A172 (cell line): ENCODE data around the gene OSM. TPM values are rescaled to one million over a fixed set of nuclear protein-coding genes. Genes with fewer than 3 reads are reported as not detected.
"Not testable (repeated sequence)": the region's sequence is repeated elsewhere in the genome, so short reads cannot be mapped to it uniquely, and the experiment has no call there.

Source experiments
- DNase-seq: peaks from one replicate; pipeline ENCODE4 v3.0.0-alpha.2; 2015; ENCODE audit warnings: low spot score
- total RNA-seq: library from RNA; depleted of rRNA; stranded (reverse); fragments of >200 nt; shearing (Covaris generic); gene quantifications from 2 replicates; pipeline ENCODE4 v1.2.3, GENCODE V29; 2014

The OSM gene
- total RNA-seq, 1 experiment from 2014 or later: not detected

DNA sequence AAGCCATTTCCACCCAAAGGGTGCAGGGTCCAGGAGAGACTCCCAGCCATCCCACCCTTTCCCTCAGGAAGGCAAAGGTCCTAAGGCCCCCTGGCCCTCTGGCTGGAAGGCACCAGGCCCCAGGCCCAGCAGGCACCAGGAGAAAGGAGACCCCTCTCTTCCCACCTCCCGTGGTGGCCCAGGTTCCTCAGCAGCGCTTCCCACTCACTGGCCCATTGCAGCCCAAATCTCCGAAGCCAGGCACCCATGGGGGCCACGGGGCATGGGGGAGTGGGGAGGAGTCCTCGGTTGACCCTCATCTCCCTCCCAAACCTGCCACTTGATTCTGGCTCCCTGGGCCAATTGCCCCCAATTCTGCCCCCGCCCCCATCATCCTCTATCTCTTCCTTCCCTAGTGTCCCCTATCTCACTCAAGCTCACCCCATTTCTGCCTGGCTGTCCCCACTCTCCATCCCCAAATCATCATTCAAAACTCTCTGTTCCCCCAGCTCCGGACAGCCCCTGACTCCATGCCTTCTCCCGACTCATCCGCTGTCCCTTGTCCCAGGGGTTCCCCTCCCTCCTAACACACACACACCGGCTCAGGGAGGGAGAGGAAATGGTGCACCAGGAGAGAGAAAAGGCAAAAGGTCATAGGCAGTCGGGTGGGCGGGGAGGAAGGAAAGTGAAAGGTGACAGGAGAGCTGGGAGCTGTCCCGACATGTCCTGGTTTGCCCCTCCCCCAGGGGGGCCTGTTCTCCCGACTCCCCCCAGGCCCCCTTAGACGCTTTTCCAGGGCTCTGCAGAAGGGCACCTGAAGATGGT, 21.3 kb downstream of the OSM start:
- DNase-seq: no peak

DNA sequence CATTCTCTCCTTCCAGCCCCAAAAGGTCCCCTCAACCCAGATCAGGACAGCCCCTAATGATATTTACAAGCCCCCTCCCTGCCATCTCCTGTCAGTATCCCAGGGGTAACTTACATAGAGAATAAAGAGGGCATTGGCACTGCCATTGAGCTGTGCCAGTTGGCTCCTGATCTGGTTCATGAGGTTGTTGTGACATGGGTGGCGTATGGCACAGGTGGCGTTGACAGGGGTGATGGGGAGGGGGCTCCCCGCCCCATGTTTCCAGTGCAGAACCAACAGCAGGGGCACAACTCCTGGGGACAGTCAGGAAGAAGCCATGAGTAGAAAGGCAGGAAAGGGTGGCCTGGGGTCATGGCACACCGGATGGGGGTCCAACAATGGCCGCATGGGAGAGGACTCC, 22.0 kb downstream of the OSM start:
- DNase-seq: no peak

DNA sequence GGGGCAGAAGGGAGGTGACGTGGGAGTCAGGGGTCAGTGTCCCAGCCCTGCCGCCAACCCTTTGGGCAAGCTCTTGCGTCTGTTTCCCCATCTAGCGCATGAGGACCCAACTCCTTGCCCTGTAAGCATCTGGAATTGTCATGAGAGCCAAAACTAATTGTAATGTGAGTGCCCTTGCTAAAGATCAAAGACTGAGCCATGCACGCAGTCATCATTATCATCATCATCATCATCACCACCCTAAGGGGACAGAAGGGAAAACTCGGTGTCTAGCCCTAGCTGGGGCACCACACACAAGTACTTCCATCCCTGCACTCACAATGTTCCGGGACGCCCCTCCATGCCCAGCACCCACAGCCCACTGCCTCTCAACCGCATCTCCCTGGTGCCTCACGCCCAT, 22.6 kb downstream of the OSM start:
- DNase-seq: no peak

DNA sequence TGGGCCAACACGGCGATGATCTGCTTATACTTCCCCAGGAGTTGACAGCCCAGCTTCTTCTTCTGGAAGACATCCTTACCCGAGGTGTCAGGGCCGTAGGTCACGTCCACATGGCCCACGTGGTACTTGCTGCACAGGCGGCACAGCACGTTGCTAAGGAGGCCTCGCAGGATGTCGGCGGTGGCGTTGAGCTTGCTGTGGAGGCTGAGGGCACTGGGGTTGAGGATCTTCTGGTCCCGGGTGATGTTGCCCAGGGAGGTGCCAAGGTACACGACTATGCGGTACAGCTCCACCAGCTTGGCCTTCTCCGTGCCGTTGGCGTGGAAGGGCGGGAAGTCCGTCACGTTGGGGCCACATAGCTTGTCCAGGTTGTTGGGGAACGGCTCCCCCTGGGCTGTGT, 23.0 kb downstream of the OSM start:
- DNase-seq: no peak

DNA sequence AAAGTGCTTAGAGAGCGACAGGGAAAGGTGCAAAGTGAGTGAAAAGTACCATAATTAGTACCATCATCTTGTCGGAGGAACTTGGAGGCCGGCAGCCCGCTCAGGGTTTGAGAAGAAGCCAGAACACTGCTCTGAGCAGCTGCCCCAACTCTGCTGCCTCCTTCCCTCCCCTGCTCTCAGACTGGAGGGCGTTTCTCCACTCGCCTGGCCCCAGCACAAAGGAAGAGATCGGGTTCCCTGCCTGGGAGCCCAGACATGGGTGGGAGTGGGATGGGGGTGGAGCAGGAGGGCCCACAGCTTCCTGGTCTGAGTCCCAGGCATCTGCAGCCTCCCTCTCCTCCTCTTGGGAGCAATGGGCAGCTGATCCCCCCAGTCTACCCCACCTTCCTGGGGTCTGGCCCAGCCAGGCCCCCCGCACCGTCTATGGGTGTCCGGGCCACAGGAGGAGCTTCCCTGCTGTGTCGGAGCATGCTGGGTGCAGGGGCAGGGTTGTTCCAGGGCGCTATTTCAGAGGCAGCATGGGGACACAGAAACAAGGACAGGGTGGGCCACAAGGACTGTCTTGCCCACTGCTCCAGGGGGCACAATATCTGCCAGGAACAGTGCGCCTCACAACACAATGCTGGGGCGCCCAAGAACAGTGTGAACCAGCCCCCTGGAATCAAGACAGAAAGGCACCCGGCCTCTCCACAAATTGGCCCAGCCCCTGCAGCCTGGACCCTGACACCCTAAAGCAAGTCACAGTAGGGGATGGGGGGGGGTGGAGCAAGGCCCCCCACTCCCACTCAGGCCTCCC, 24.9 kb downstream of the OSM start:
- DNase-seq: no peak

DNA sequence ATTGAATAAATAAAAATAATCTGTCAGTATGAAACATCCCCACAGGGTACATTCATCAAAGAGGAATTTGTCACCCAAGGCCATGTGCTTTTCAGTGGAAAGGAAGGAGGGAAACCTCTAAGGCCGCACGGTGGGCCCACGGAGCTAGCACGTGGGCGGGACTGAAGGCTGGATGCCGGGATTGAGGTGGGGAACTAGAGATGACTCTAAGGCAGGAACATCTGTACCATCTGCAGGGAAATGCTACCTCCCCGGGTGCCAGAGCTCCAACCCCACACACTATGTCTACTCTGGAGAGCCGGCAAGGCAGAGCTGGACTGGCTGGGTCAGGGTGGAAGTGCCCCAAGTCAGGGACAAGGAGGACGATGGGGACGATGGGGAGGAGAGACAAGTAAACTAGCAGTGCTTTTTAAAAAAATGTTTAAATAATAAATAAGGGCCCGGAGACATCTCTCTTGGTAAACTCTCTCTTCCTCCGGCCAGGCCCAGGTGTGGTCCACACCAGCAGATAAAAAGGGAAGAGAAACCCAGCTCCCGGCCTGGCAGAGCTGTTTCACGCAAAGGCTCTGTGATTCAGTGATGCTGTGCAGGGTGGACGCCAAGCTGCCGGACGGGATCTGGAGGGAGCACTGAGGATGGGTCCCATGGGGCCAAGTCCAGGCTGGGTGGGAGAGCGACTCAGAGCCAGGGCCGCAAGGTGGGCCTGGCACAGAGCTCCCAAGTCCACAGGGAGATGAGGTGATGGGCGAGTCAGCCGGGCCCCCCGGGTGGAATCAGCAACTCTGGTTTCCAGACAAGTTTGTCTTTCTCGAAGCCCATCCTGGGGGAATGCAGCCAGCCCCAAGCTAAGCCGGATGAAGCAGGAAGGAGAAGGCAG, 25.9 kb downstream of the OSM start:
- DNase-seq: no peak

DNA sequence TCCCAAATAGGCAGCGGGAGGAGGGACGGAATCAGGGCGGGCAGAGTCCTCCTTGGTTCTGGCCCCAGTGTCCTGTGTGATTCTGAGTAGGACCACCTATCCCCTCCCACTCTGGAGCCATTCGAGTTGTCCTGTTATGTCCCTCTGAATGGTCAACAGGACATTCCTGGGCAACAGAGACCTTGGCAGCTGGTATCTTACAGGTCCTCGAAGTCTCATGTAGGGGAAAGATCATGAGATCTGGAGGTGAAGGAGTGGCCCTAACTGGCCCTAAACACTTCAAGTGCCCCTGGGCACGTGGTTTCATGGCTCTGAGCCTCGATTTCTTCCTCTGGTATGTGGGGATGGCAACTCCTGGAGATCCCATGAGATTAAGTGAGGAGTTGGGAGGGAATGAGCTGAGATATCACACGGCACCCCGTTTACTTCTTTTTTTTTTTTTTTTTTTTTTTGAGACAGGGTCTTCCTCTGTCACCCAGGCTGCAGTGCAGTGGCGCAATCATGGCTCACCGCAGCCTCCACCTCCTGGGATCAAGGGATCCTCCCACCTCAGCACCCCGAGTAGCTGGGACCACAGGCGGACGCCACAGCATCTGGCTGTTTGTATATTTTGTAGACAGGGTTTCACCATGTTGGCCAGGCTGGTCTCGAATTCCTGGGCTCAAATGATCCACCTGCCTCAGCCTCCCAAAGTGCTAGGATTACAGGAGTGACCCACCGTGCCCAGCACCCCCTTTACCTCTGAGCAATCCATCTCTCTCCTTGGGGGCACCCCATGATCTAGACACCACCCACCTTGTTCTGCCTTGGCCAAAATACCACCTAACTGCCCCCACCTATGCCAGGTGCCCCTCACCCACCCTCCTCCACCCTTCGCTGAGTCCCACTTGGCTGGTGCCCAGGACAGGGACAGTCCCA, 26.9 kb downstream of the OSM start:
- DNase-seq: no peak

DNA sequence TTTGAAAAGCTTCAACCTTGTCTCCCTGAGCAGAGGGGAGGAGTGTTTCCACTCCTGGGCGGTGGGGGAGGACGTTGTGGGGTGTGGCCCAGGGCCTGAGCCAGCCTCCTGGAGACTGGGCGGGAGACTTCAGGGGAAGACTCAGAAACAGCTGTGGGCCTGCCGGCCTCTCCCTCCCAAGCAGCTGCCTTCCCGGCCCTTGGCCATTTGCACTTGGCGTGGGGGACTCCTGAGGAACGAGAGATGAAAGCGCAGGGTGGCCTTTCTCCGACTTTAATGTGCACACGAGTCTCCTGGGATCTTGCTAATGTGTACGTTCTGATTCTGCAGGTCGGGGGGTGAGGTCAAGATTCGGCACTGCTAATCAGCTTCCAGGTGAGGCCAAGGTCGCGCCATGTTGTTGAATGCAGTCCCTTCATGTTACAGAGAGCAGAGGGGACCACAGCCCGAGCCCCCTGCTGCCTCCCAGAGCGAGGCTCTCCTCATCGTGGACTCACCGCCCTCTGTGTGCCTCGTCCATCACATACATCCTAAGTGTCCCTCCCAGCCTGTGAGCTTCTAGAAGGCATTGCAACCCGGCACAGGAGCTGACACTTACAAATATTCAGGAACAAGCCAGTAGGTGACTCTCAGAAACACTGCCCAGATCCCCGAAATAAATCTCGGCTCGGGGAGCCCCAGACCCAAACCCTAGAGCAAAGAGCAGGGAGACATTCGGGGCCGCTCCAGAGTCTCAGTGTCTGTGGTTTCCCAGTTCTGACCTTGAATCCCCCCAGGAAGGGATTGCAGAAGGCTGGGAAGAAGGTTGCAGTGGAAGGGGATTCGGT, 27.8 kb downstream of the OSM start:
- DNase-seq: peak; percentile 86

DNA sequence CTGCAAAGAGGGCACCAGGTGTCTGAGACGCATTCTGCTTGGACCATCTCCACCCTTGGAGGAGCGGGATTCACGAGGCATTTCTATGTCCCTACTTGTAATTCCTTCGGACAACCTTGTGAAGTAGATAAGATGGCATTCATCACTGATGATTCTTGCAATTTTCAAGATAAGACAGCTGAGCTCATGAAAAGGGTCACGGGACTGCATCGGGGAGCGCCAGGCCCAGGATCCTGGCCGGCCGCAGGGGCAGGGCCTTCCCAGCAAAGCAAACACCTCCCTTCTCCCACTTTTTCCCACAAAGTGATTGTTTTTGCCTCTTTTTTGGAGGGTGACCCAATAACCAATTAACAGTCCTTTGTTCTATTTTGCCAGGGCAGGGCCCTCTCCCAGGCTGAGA, 28.5 kb downstream of the OSM start:
- DNase-seq: peak; percentile 74

DNA sequence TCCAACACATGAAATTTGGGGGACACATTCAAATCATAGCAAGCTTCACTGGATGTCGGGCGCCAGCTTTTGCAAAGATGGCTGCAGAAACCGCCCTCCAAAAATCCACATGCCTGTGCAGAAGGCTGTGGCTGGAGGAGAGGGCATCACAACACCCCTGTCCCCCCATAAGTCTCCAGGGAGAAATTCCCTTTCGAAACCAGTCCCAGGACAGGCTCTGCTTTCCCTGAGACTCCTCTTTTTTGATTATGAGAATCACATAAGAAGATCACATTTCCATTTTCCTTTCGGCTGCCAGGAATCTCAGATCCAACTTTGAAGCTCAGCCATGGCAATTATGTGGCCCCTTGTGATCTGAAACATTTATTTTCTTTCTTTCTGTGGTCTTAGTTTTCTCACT, 29.8 kb downstream of the OSM start:
- no peak for DNase-seq

DNA sequence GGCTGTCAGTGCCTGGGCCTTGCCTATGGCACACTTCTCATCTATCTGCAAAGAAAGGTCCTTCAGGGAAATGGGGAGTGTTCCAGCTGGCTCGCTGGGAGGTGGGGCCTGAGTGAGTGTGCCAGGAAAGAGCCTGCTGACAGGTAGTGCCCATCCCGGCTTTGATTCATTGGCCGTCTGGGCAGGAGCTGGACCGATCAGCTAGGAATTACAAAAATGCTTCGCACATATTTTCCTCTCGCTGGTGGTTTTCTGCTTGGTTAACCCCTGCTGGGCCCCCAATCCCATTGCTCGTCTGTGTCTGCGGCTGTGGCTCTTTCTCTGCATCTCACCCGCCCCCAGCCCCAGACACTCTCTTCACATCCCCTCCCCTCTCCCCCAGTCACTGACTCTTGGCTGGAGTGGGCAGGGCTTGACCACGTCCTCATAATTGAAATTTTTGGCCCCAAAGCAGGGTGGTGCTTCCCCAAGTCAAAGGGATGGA, 30.9 kb downstream of the OSM start:
- peak; percentile 98 for DNase-seq

DNA sequence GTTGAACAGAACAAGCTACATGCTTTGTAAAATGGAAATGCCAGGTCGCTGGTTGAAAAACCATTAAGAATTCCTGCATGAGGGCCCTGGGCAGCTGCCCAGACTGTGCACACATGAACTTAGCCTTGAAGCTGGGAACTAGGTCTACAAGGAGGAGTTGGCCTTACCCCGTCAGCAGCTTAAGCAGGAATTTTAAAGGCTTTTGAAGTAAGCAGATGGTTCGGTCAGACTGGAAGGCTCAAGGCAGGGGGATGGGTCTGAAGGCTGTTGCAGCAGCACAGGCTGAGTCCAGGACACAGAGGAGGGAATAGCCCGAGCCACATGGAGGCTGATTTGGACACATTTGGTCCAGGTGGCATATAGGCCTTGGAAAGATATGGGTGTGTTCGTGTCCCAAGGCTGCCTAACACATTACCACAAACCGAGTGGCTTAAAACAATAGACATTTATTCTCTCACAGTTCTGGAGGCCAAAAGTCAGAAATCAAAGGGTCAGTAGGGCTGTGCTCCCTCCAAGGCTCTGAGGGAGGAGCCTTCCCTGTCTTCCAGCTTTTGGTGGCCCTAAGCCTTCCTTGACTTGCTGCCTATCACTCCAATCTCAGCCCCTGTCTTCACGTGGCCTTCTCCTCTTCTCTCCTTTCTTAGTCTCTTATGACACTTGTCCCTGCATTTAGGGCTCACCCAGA, 31.7 kb downstream of the OSM start:
- peak; percentile 77 for DNase-seq

DNA sequence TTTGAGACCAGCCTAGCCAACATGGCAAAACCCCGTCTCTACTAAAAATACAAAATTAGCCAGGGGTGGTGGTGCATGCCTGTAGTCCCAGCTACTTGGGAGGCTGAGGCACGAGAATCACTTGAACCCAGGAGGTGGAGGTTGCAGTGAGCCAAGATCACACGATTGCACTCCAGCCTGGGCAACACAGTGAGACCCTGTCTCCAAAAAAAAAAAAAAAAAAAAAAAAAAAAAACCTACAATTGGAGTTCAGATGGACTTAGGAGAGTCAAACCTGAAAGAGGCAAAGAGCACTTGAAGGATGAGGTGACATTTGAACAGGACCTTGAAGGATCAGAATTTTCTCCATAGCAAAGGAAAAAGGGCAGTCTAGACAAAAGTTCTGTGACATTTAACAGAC, 32.3 kb downstream of the OSM start:
- not testable (repeated sequence) for DNase-seq

DNA sequence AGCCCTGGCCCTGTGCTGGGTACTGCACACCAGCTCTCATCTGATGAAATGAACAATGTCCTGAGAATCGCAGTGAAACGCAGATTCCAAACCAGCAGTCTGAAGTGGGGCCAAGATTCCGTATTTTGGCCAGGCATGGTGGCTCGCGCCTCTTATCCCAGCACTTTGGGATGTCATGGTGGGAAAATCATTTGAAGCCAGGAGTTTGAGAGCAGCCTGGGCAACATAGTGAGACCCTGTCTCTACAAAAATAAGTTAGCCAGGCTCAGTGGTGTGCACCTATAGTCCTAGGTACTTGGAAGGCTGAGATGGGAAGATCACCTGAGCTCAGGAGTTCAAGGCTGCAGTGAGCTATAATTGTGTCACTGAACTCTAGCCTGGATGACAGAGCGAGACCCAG, 33.1 kb downstream of the OSM start:
- no peak for DNase-seq

DNA sequence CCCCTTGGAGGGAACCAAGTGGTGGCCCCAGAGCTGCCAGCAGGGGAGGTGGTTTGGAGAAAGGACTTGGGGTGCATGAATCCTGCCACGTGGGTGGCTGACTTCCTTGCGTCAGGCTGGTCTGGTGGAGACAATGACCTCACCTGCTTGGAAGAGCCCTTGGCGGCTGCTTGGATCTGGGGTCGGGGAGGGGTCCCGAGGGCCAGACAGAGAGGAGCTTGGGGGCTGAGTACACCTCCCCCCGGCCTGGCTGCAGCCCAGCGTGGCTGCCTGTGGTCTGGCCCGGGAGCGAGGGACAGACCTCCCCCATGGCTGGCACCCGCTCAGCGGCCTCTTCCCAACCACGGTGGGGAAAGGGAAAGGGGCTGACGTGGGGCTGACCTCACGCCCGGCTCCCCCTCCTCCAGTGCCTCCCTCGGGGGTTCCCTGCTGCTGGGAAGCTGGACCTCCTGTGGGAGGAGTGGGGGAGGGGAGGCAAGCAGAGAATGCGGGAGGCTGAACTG, 33.9 kb downstream of the OSM start:
- DNase-seq: no peak

DNA sequence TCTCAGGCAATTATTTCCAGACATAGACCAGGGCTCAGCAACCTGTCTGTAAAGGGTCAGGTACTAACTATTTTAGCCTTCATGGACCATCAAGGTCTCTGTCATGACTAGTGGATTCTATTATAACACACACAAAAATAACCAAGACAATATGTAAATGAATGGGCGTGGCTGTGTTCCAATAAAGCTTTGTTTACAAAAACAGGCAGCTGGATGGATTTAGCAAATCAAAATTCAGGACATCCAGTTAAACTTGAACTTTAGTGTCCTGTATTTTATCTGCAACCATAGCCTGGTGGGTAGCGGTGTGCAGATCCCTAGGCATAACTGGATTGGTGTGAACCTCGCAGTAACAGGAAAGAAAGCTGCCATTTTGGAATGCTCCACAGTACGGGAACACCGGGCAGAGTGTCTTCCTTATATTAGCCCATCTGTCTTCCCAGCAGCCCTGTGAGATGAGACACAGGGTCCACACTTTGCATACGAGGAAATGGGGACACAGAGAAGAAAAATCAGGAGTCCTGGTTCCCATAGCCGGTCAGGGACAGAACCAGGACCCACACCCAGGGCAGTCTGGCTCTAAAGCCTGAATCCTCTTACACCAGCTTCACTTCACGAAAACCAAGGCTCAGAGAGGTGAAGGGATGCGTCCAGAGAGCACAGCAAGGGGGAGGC, 35.7 kb downstream of the OSM start:
- no peak for DNase-seq

DNA sequence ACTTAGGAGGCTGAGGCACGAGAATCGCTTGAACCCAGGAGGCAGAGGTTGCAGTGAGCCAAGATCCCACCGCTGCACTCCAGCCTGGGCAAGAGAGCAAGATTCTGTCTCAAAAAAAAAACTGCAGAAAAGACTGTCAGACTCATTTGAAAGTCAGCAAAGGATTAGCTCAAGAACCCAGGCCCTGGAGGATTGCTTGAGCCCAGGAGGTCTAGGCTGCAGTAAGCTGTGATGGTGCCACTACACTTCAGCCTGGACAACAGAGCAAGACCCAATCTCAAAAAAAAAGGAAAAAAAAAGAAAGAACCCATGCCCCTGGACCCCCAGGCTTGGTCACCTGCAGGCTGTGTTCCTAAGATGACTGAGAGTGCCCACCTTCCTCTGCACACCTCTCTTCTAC, 36.3 kb downstream of the OSM start:
- no peak for DNase-seq

DNA sequence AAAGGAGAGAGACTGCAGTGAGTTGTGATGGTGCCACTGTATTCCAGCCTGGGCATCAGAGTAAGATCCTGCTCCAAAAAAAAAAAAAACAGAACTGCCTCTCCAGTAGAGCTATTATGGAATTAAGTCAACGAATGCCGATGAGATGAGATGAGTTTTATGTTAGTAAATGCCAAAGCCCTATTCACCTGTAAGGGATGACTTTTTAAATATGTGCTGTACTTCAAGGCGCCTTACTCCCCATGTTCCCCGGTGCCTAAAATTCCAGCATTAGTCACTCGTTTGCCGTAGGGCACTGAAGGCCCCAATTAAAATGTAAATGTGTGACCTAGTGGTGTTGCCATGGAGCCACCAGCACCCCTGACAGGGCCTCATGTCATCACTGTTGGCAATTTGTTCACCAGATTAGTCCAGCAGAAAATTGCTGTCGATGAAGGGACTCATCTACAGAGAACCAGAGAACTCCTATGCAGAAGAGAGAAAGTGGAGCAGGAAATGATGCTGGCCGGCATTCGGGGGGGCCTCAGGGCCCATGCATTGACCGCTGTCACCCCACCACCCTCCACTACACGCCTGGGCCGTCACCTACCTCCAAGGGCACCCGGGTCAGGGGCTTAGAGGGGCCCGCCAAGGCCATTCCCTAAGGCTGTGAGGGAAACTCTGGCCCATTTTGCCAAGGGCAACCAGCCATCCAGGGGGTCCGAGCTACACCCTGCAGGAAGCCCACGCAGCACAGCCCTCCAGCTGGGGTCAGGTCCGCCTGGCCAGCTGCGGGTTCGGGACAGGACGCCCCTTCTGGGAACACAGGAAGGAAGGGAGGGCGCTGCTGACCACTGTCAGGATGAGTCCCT, 37.9 kb downstream of the OSM start:
- peak; percentile 96 for DNase-seq
